HEK293 (cell line): ENCODE measurements around the gene PTPRG.

Experiments used
- CTCF ChIA-PET: fragments of 350-600 bp; formaldehyde crosslinking; extraction: SDS; loops from one replicate; lab custom pipeline; 2021; ENCODE audit warnings: antibody characterized with exemption; lab: Yijun Ruan, JAX
- POLR2A ChIA-PET: fragments of 300-600 bp; formaldehyde crosslinking; extraction: SDS; loops from one replicate; lab custom pipeline; 2020; ENCODE audit warnings: antibody characterized with exemption, inconsistent platforms; lab: Yijun Ruan, JAX
- H3K27ac ChIP-seq: fragments of 200-500 bp; sonication (Bioruptor generic); 2 replicates; pipeline ENCODE4 v1.5.1; 2014; ENCODE audit warnings: low read depth, low read length, control low read depth, inconsistent platforms; ENCODE audit errors: extremely low read depth
- H3K36me3 ChIP-seq, 2 experiments: fragments of 200-500 bp in 1 of 2; sonication (Bioruptor generic) in 1 of 2; 1 replicate in 1 of 2; 2 replicates in 1 of 2; pipeline ENCODE4 v1.5.1; 2014 to 2017; ENCODE audit warnings: inconsistent platforms in 2 of 2, low read length in 2 of 2; ENCODE audit not compliant: control insufficient read depth in 2 of 2, insufficient read depth in 1 of 2
- H3K4me1 ChIP-seq: fragments of 200-500 bp; sonication (Bioruptor generic); 2 replicates; pipeline ENCODE4 v1.5.1; 2014; ENCODE audit warnings: mild to moderate bottlenecking, low read length, inconsistent platforms; ENCODE audit not compliant: control insufficient read depth, insufficient read depth
- H3K4me3 ChIP-seq: 2 replicates; pipeline ENCODE4 v1.5.1; 2011; ENCODE audit warnings: low read depth, mild to moderate bottlenecking, control low read depth, low read length, moderate library complexity
- H3K9me3 ChIP-seq: fragments of 200-500 bp; sonication (Bioruptor generic); 2 replicates; pipeline ENCODE4 v1.5.1; 2014; ENCODE audit warnings: low read depth, low read length, inconsistent platforms; ENCODE audit not compliant: control insufficient read depth, insufficient read depth
- BCL6B ChIP-seq: fragments of 450-650 bp; formaldehyde crosslinking; IDR thresholded peaks from 2 replicates; pipeline ENCODE4 v1.5.1; 2017; ENCODE audit warnings: missing biosample characterization, missing genetic modification characterization
- GLI2 ChIP-seq: fragments of 450-650 bp; formaldehyde crosslinking; IDR thresholded peaks from 2 replicates; pipeline ENCODE4; 2017; ENCODE audit warnings: missing biosample characterization, missing genetic modification characterization, low read depth, borderline replicate concordance
- HOXD13 ChIP-seq: sonication (generic); formaldehyde crosslinking; IDR thresholded peaks from 2 replicates; pipeline ENCODE4 v1.8.0; 2022; ENCODE audit warnings: missing genetic modification reagents, borderline replicate concordance
- SCRT2 ChIP-seq: fragments of 450-650 bp; formaldehyde crosslinking; IDR thresholded peaks from 2 replicates; pipeline ENCODE4 v1.5.1; 2016; ENCODE audit warnings: missing biosample characterization, missing genetic modification characterization
- TRIM28 ChIP-seq: IDR thresholded peaks from 2 replicates; pipeline ENCODE4 v1.6.1; 2011; ENCODE audit warnings: low read length, control low read depth, borderline replicate concordance
- WT1 ChIP-seq: fragments of 450-650 bp; formaldehyde crosslinking; IDR thresholded peaks from 2 replicates; pipeline ENCODE4 v1.5.1; 2016; ENCODE audit warnings: missing biosample characterization, missing genetic modification characterization
- ZBTB48 ChIP-seq: fragments of 450-650 bp; formaldehyde crosslinking; IDR thresholded peaks from 2 replicates; pipeline ENCODE4 v1.5.1; 2016; ENCODE audit warnings: missing biosample characterization, missing genetic modification characterization
- ZBTB7A ChIP-seq: fragments of 450-650 bp; formaldehyde crosslinking; IDR thresholded peaks from 2 replicates; pipeline ENCODE4 v1.5.1; 2016; ENCODE audit warnings: low read depth, missing biosample characterization, missing genetic modification characterization
- ZEB2 ChIP-seq: fragments of 450-650 bp; formaldehyde crosslinking; IDR thresholded peaks from 2 replicates; pipeline ENCODE4 v1.5.1; 2016; ENCODE audit warnings: missing biosample characterization, missing genetic modification characterization
- ZFP3 ChIP-seq: fragments of 450-650 bp; formaldehyde crosslinking; IDR thresholded peaks from 2 replicates; pipeline ENCODE4 v1.5.1; 2016; ENCODE audit warnings: low read depth, missing biosample characterization, missing genetic modification characterization
- ZFP41 ChIP-seq: fragments of 450-650 bp; formaldehyde crosslinking; IDR thresholded peaks from 2 replicates; pipeline ENCODE4 v1.5.1; 2016; ENCODE audit warnings: missing biosample characterization, missing genetic modification characterization, borderline replicate concordance
- ZNF10 ChIP-seq: fragments of 450-650 bp; formaldehyde crosslinking; IDR thresholded peaks from 2 replicates; pipeline ENCODE4 v1.5.1; 2017; ENCODE audit warnings: missing biosample characterization, missing genetic modification characterization
- ZNF157 ChIP-seq: fragments of 450-650 bp; formaldehyde crosslinking; IDR thresholded peaks from 2 replicates; pipeline ENCODE4 v1.5.1; 2016; ENCODE audit warnings: missing biosample characterization, missing genetic modification characterization
- ZNF221 ChIP-seq: fragments of 450-650 bp; formaldehyde crosslinking; IDR thresholded peaks from 2 replicates; pipeline ENCODE4 v1.5.1; 2017; ENCODE audit warnings: missing biosample characterization, missing genetic modification characterization, borderline replicate concordance
- ZNF24 ChIP-seq: fragments of 450-650 bp; formaldehyde crosslinking; IDR thresholded peaks from 2 replicates; pipeline ENCODE4 v1.5.1; 2016; ENCODE audit warnings: missing biosample characterization, missing genetic modification characterization
- ZNF302 ChIP-seq: fragments of 450-650 bp; formaldehyde crosslinking; IDR thresholded peaks from 2 replicates; pipeline ENCODE4 v1.5.1; 2016; ENCODE audit warnings: missing biosample characterization, missing genetic modification characterization, low read depth
- ZNF341 ChIP-seq: fragments of 450-650 bp; formaldehyde crosslinking; IDR thresholded peaks from 2 replicates; pipeline ENCODE4; 2016; ENCODE audit warnings: low read depth, missing biosample characterization, missing genetic modification characterization
- ZNF350 ChIP-seq: fragments of 450-650 bp; formaldehyde crosslinking; IDR thresholded peaks from 2 replicates; pipeline ENCODE4 v1.5.0; 2017; ENCODE audit warnings: missing biosample characterization, mild to moderate bottlenecking, missing genetic modification characterization
- ZNF366 ChIP-seq: fragments of 450-650 bp; formaldehyde crosslinking; conservative IDR thresholded peaks from 2 replicates; pipeline ENCODE4 v1.5.1; 2016; ENCODE audit warnings: missing biosample characterization, missing genetic modification characterization
- ZNF37A ChIP-seq: fragments of 450-650 bp; IDR thresholded peaks from 2 replicates; pipeline ENCODE4 v1.5.1; 2018; ENCODE audit warnings: missing biosample characterization, missing genetic modification characterization
- ZNF398 ChIP-seq: fragments of 450-650 bp; formaldehyde crosslinking; IDR thresholded peaks from 2 replicates; pipeline ENCODE4 v1.5.1; 2017; ENCODE audit warnings: missing biosample characterization, missing genetic modification characterization
- ZNF514 ChIP-seq: fragments of 450-650 bp; formaldehyde crosslinking; IDR thresholded peaks from 2 replicates; pipeline ENCODE4 v1.5.1; 2016; ENCODE audit warnings: missing biosample characterization, missing genetic modification characterization
- ZNF529 ChIP-seq: fragments of 450-650 bp; formaldehyde crosslinking; IDR thresholded peaks from 2 replicates; pipeline ENCODE4 v1.5.1; 2017; ENCODE audit warnings: missing genetic modification characterization, missing biosample characterization; ENCODE audit not compliant: insufficient replicate concordance
- ZNF544 ChIP-seq: fragments of 450-650 bp; formaldehyde crosslinking; IDR thresholded peaks from 2 replicates; pipeline ENCODE4 v1.5.0; 2017; ENCODE audit warnings: missing biosample characterization, missing genetic modification characterization
- ZNF555 ChIP-seq: fragments of 450-650 bp; formaldehyde crosslinking; conservative IDR thresholded peaks from 2 replicates; pipeline ENCODE4 v1.5.1; 2017; ENCODE audit warnings: missing biosample characterization, mild to moderate bottlenecking, missing genetic modification characterization, inconsistent platforms
- ZNF600 ChIP-seq: fragments of 450-650 bp; formaldehyde crosslinking; IDR thresholded peaks from 2 replicates; pipeline ENCODE4 v1.5.1; 2016; ENCODE audit warnings: missing biosample characterization, missing genetic modification characterization
- ZNF610 ChIP-seq: fragments of 450-650 bp; formaldehyde crosslinking; IDR thresholded peaks from 2 replicates; pipeline ENCODE4 v1.5.1; 2016; ENCODE audit warnings: missing biosample characterization, missing genetic modification characterization, borderline replicate concordance
- ZNF670 ChIP-seq: fragments of 450-650 bp; formaldehyde crosslinking; IDR thresholded peaks from 2 replicates; pipeline ENCODE4 v1.5.1; 2016; ENCODE audit warnings: missing biosample characterization, missing genetic modification characterization, low read depth
- ZNF777 ChIP-seq: fragments of 450-650 bp; formaldehyde crosslinking; IDR thresholded peaks from 2 replicates; pipeline ENCODE4 v1.5.1; 2017; ENCODE audit warnings: missing biosample characterization, missing genetic modification characterization, borderline replicate concordance
- ZSCAN16 ChIP-seq: fragments of 450-650 bp; formaldehyde crosslinking; IDR thresholded peaks from 2 replicates; pipeline ENCODE4 v1.5.1; 2016; ENCODE audit warnings: missing biosample characterization, missing genetic modification characterization
- ZSCAN23 ChIP-seq: fragments of 450-650 bp; formaldehyde crosslinking; IDR thresholded peaks from 2 replicates; pipeline ENCODE4 v1.5.1; 2016; ENCODE audit warnings: missing biosample characterization, missing genetic modification characterization
- ZXDB ChIP-seq: fragments of 450-650 bp; formaldehyde crosslinking; IDR thresholded peaks from 2 replicates; pipeline ENCODE4 v1.5.1; 2016; ENCODE audit warnings: missing biosample characterization, missing genetic modification characterization
- TF ChIP-seq, protein P1 (sequence below): fragments of 450-650 bp; IDR thresholded peaks from 2 replicates; pipeline ENCODE4 v1.5.1; 2018; ENCODE audit warnings: missing biosample characterization, mild to moderate bottlenecking, missing genetic modification characterization
- TF ChIP-seq, protein P2 (sequence below): fragments of 450-650 bp; formaldehyde crosslinking; IDR thresholded peaks from 2 replicates; pipeline ENCODE4 v1.5.1; 2016; ENCODE audit warnings: missing biosample characterization, missing genetic modification characterization

Gene PTPRG

GRCh38 chr3:61650276-61650675, 88.9 kb downstream of the PTPRG start:
- peaks cover 20% of the 10 kb centered on the region for H3K4me1 ChIP-seq
- no peak overlapping the region for H3K27ac ChIP-seq
- H3K4me3 ChIP-seq = no peak overlapping the region
- H3K9me3 ChIP-seq = no peaks in the 10 kb centered on the region
- CTCF ChIA-PET = no interaction called here
- POLR2A ChIA-PET = no interaction called here
- H3K36me3 ChIP-seq = no peaks in the 10 kb centered on the region
- no peak for TF ChIP-seq ZNF529 (tag by site-specific recombination)
- TF ChIP-seq ZNF157 (tag by site-specific recombination) = no peak
- no peak for TF ChIP-seq ZNF302 (tag by site-specific recombination)
- no peak for TF ChIP-seq ZBTB7A (tag by site-specific recombination)
- no peak for TF ChIP-seq ZSCAN16
- TF ChIP-seq, protein P1, sequence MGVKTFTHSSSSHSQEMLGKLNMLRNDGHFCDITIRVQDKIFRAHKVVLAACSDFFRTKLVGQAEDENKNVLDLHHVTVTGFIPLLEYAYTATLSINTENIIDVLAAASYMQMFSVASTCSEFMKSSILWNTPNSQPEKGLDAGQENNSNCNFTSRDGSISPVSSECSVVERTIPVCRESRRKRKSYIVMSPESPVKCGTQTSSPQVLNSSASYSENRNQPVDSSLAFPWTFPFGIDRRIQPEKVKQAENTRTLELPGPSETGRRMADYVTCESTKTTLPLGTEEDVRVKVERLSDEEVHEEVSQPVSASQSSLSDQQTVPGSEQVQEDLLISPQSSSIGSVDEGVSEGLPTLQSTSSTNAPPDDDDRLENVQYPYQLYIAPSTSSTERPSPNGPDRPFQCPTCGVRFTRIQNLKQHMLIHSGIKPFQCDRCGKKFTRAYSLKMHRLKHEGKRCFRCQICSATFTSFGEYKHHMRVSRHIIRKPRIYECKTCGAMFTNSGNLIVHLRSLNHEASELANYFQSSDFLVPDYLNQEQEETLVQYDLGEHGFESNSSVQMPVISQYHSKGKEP (tag by site-specific recombination) = peak; percentile 96
- no peak for TF ChIP-seq ZBTB48 (tag by site-specific recombination)
- TF ChIP-seq ZNF350 (tag by site-specific recombination) = no peak
- TF ChIP-seq ZEB2 = no peak
- TF ChIP-seq BCL6B (tag by site-specific recombination) = no peak
- TF ChIP-seq HOXD13 = no peak
- TF ChIP-seq ZFP3 (tag by site-specific recombination) = no peak
- no peak for TF ChIP-seq ZNF670 (tag by site-specific recombination)
- TF ChIP-seq ZNF10 (tag by site-specific recombination) = peak; percentile 82; the same call in 1 of the 2 replicates
- no peak for TF ChIP-seq ZNF600 (tag by site-specific recombination)
- TF ChIP-seq ZNF341 = no peak
- TF ChIP-seq ZFP41 (tag by site-specific recombination) = no peak
- TF ChIP-seq ZSCAN23 = no peak
- TF ChIP-seq TRIM28 = no peak
- TF ChIP-seq ZNF610 (tag by site-specific recombination) = no peak
- no peak for TF ChIP-seq GLI2 (tag by site-specific recombination)
- TF ChIP-seq ZNF514 (tag by site-specific recombination) = no peak
- no peak for TF ChIP-seq ZNF37A (tag by site-specific recombination)
- no peak for TF ChIP-seq ZNF221 (tag by site-specific recombination)
- peak; percentile 19; the same call in 1 of the 2 replicates for TF ChIP-seq ZXDB (tag by site-specific recombination)
- no peak for TF ChIP-seq SCRT2 (tag by site-specific recombination)
- no peak for TF ChIP-seq ZNF398
- TF ChIP-seq ZNF777 = no peak
- TF ChIP-seq ZNF544 (tag by site-specific recombination) = no peak
- TF ChIP-seq ZNF555 (tag by site-specific recombination) = no peak
- TF ChIP-seq WT1 (tag by site-specific recombination) = no peak
- TF ChIP-seq ZNF366 (tag by site-specific recombination) = peak; percentile 82
- TF ChIP-seq, protein P2, sequence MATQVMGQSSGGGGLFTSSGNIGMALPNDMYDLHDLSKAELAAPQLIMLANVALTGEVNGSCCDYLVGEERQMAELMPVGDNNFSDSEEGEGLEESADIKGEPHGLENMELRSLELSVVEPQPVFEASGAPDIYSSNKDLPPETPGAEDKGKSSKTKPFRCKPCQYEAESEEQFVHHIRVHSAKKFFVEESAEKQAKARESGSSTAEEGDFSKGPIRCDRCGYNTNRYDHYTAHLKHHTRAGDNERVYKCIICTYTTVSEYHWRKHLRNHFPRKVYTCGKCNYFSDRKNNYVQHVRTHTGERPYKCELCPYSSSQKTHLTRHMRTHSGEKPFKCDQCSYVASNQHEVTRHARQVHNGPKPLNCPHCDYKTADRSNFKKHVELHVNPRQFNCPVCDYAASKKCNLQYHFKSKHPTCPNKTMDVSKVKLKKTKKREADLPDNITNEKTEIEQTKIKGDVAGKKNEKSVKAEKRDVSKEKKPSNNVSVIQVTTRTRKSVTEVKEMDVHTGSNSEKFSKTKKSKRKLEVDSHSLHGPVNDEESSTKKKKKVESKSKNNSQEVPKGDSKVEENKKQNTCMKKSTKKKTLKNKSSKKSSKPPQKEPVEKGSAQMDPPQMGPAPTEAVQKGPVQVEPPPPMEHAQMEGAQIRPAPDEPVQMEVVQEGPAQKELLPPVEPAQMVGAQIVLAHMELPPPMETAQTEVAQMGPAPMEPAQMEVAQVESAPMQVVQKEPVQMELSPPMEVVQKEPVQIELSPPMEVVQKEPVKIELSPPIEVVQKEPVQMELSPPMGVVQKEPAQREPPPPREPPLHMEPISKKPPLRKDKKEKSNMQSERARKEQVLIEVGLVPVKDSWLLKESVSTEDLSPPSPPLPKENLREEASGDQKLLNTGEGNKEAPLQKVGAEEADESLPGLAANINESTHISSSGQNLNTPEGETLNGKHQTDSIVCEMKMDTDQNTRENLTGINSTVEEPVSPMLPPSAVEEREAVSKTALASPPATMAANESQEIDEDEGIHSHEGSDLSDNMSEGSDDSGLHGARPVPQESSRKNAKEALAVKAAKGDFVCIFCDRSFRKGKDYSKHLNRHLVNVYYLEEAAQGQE (tag by site-specific recombination) = no peak
- TF ChIP-seq ZNF24 (tag by site-specific recombination) = no peak
